Transverse colon (tissue), 4 donors: Measurements from ENCODE around the gene SRSF5. TPM values are rescaled to one million over a fixed set of nuclear protein-coding genes. Genes with fewer than 3 reads are reported as not detected.

Experiments used
- DNase-seq: peaks from one replicate; pipeline ENCODE4 v3.0.0-alpha.2; 2019
- H3K27ac ChIP-seq, 4 donors: fragments of 200-600 bp; sonication (generic); 2 replicates each; pipeline ENCODE4 v1.5.1; 2016 to 2018; ENCODE audit warnings: inconsistent platforms in 4 of 4
- H3K27me3 ChIP-seq: fragments of 200-600 bp; sonication (generic); 2 replicates; pipeline ENCODE4 v1.5.1; 2017; ENCODE audit warnings: inconsistent platforms
- H3K36me3 ChIP-seq, 4 donors: fragments of 200-600 bp; sonication (generic); 2 replicates each; pipeline ENCODE4 v1.5.1; 2017 to 2019; ENCODE audit warnings: inconsistent platforms in 4 of 4
- H3K4me1 ChIP-seq, 4 donors: fragments of 200-600 bp; sonication (generic); 2 replicates each; pipeline ENCODE4 v1.5.1; 2017 to 2020; ENCODE audit warnings: inconsistent platforms in 4 of 4
- H3K4me3 ChIP-seq, 4 donors: fragments of 200-600 bp; sonication (generic); 1 replicate in 1 of 4; 2 replicates in 3 of 4; pipeline versions ENCODE4 v1.5.1 to v1.6.1; 2017 to 2019; ENCODE audit warnings: inconsistent platforms in 4 of 4
- H3K9me3 ChIP-seq, 2 donors: fragments of 200-600 bp; sonication (generic); 2 replicates each; pipeline ENCODE4 v1.5.1; 2017 to 2019; ENCODE audit warnings: inconsistent platforms in 2 of 2
- CTCF ChIP-seq, 5 experiments: fragments of 200-600 bp in 3 of 5; fragments of 450-650 bp in 2 of 5; sonication (generic) in 3 of 5; IDR thresholded peaks; 1 replicate in 2 of 5; 2 replicates in 3 of 5; pipeline ENCODE4 v1.5.1; 2016 to 2017; ENCODE audit warnings: antibody characterized with exemption in 5 of 5, inconsistent platforms in 3 of 5, mild to moderate bottlenecking in 2 of 5, moderate library complexity in 1 of 5
- EP300 ChIP-seq: sonication (generic); formaldehyde crosslinking; IDR thresholded peaks from one replicate; pipeline ENCODE4 v1.6.1; 2017; ENCODE audit warnings: antibody characterized with exemption, low read depth
- POLR2A ChIP-seq: fragments of 450-650 bp; IDR thresholded peaks from one replicate; pipeline ENCODE4 v1.6.1; 2016; ENCODE audit warnings: antibody characterized with exemption, mild to moderate bottlenecking, moderate library complexity
- POLR2AphosphoS5 ChIP-seq, 3 donors: sonication (generic); formaldehyde crosslinking; IDR thresholded peaks; one replicate each; pipeline ENCODE4 v1.6.1; 2016; ENCODE audit warnings: antibody characterized with exemption in 3 of 3
- WGBS, 2 donors: methylation state at CpG; one replicate each; pipeline ENCODE4 v1.1.5; 2018; ENCODE audit warnings: low coverage in 1 of 2; 5-methylcytosine and 5-hydroxymethylcytosine counted together
- in situ Hi-C, 4 donors: fragments of 200-750 bp; cut with MboI; loops; one replicate each; pipeline versions ENCODE4 v1.15.0 to v1.15.1; 2017; ENCODE audit warnings: low sequenced_read_pairs in 3 of 4, low pct_ligation_motif_present in 1 of 4, low pct_unique_long_range_greater_than_20kb in 1 of 4
- intact Hi-C: fragments of 100-400 bp; cut with DNase I; formaldehyde crosslinking; loops from one replicate; pipeline ENCODE4 v1.15.1; 2023; ENCODE audit warnings: low total_unique reads
- total RNA-seq, 4 donors: library from RNA; depleted of rRNA; stranded (reverse); fragments of >200 nt; gene quantifications; one replicate each; pipeline ENCODE4 v1.1.0, GENCODE V29; 2016

The SRSF5 gene
- total RNA-seq, 4 donors from 2014 or later: 255 to 557 (median 471) TPM

- H3K9me3 ChIP-seq: no peaks in the 10 kb centered on the region
- H3K27me3 ChIP-seq: no peaks in the 10 kb centered on the region
- intact Hi-C loops (no loop called here), in situ Hi-C loops (no loop called here)
- DNase-seq: peak; percentile 22
- H3K27ac ChIP-seq: peak overlapping the region; percentile 69 to 83 (median 77)
- H3K4me3 ChIP-seq: no peak overlapping the region
- no peaks in the 10 kb centered on the region for H3K36me3 ChIP-seq
- peaks cover 0 to 20% (median 9%) of the 10 kb centered on the region in 4 donors for H3K4me1 ChIP-seq
- 60% methylated on average over 1 of the region's 1 CpG; no CpG with 5 or more reads in 1 of the 2 donors for WGBS, 2 donors
- TF ChIP-seq EP300 (no peak), POLR2A (no peak), POLR2AphosphoS5 (IDR thresholded peaks at IDR 0.05) (no peak), CTCF (IDR thresholded peaks at IDR 0.05) (no peak)
Observed at GRCh38 chr14:69749956-69750355, 17.0 kb upstream of the SRSF5 start.

GRCh38 chr14:69750495-69750894 is 16.4 kb upstream of the SRSF5 start:
- Histone ChIP-seq H3K27ac (peak overlapping the region; percentile 69 to 83 (median 77)), H3K36me3 (no peaks in the 10 kb centered on the region), H3K27me3 (no peaks in the 10 kb centered on the region), H3K4me1 (peaks cover 0 to 22% (median 12%) of the 10 kb centered on the region in 4 donors), H3K9me3 (no peaks in the 10 kb centered on the region), H3K4me3 (no peak overlapping the region)
- no peak for DNase-seq
- intact Hi-C loops: no loop called here
- TF ChIP-seq POLR2A: no peak
- no peak for TF ChIP-seq CTCF (IDR thresholded peaks at IDR 0.05)
- no peak for TF ChIP-seq EP300
- TF ChIP-seq POLR2AphosphoS5 (IDR thresholded peaks at IDR 0.05): no peak
- in situ Hi-C loops: no loop called here
- 80 to 81% methylated on average over 2 of the region's 2 CpGs for WGBS, 2 donors

- H3K36me3 ChIP-seq: no peaks in the 10 kb centered on the region
- intact Hi-C loops (no loop called here), in situ Hi-C loops (no loop called here)
- no peak for DNase-seq
- no peak overlapping the region for H3K27ac ChIP-seq
- H3K4me1 ChIP-seq: peaks cover 0 to 31% (median 21%) of the 10 kb centered on the region in 4 donors
- WGBS, 2 donors: 33 to 71% methylated on average over 1 of the region's 1 CpG
- no peak for TF ChIP-seq EP300
- TF ChIP-seq POLR2AphosphoS5 (IDR thresholded peaks at IDR 0.05): no peak
- no peak for TF ChIP-seq POLR2A
- no peak for TF ChIP-seq CTCF (IDR thresholded peaks at IDR 0.05)
- no peaks in the 10 kb centered on the region for H3K9me3 ChIP-seq
- H3K4me3 ChIP-seq: no peak overlapping the region
- H3K27me3 ChIP-seq: no peaks in the 10 kb centered on the region
Observed at GRCh38 chr14:69752773-69753172, 14.2 kb upstream of the SRSF5 start.

GRCh38 chr14:69753860-69754259 is 13.1 kb upstream of the SRSF5 start:
- H3K27me3 ChIP-seq: no peaks in the 10 kb centered on the region
- H3K4me1 ChIP-seq: peaks cover 0 to 31% (median 21%) of the 10 kb centered on the region in 4 donors
- TF ChIP-seq POLR2AphosphoS5 (IDR thresholded peaks at IDR 0.05): no peak
- TF ChIP-seq CTCF (IDR thresholded peaks at IDR 0.05): no peak
- intact Hi-C loops: no loop called here
- in situ Hi-C loops: no loop called here
- WGBS, 2 donors: 88 to 100% methylated on average over 1 of the region's 1 CpG
- H3K36me3 ChIP-seq: no peaks in the 10 kb centered on the region
- H3K27ac ChIP-seq: no peak overlapping the region
- DNase-seq: no peak
- no peak overlapping the region for H3K4me3 ChIP-seq
- no peaks in the 10 kb centered on the region for H3K9me3 ChIP-seq
